Astrocyte (in vitro differentiated cells and primary cell): ENCODE results near the gene FLT1. TPM values are rescaled to one million over a fixed set of nuclear protein-coding genes. Genes with fewer than 3 reads are reported as not detected.

ENCODE experiments used
- DNase-seq: peaks from one replicate; pipeline ENCODE4 v3.0.0-alpha.2; 2010; ENCODE audit warnings: low read depth
- FAIRE-seq: peaks from 2 replicates; lab custom pipeline; 2011; peaks lifted over from hg19 to GRCh38; lab: Jason Lieb, UNC
- H2AFZ ChIP-seq: 2 replicates; pipeline ENCODE4 v1.6.0; 2012; ENCODE audit warnings: low read depth, low read length, inconsistent platforms
- H3K27ac ChIP-seq: 2 replicates; pipeline ENCODE4 v1.5.1; 2011; ENCODE audit warnings: low read depth, low read length, inconsistent platforms
- H3K27me3 ChIP-seq: 2 replicates; pipeline ENCODE4 v1.6.0; 2011; ENCODE audit warnings: low read length, inconsistent platforms; ENCODE audit not compliant: insufficient read depth
- H3K36me3 ChIP-seq: 2 replicates; pipeline ENCODE4 v1.5.1; 2011; ENCODE audit warnings: low read length, inconsistent platforms; ENCODE audit not compliant: insufficient read depth
- H3K4me1 ChIP-seq: 2 replicates; pipeline ENCODE4 v1.5.1; 2011; ENCODE audit warnings: low read length, inconsistent platforms; ENCODE audit not compliant: insufficient read depth
- H3K4me2 ChIP-seq: 2 replicates; pipeline ENCODE4 v1.6.0; 2012; ENCODE audit warnings: low read length, inconsistent platforms
- H3K4me3 ChIP-seq: 2 replicates; pipeline ENCODE4 v1.5.1; 2011; ENCODE audit warnings: low read depth, mild to moderate bottlenecking, low read length, inconsistent platforms; ENCODE audit not compliant: insufficient read depth
- H3K79me2 ChIP-seq: 2 replicates; pipeline ENCODE4 v1.6.0; 2012; ENCODE audit warnings: mild to moderate bottlenecking, low read length, inconsistent platforms; ENCODE audit not compliant: insufficient read depth
- H3K9ac ChIP-seq: 2 replicates; pipeline ENCODE4 v1.6.0; 2012; ENCODE audit warnings: mild to moderate bottlenecking, low read length, inconsistent platforms
- H3K9me3 ChIP-seq: 2 replicates; pipeline ENCODE4 v1.5.1; 2012; ENCODE audit warnings: low read depth, mild to moderate bottlenecking, low read length, inconsistent platforms; ENCODE audit not compliant: insufficient read depth
- H4K20me1 ChIP-seq: 2 replicates; pipeline ENCODE4 v1.6.0; 2012; ENCODE audit warnings: low read length, inconsistent platforms; ENCODE audit not compliant: insufficient read depth
- H3K27ac Mint-ChIP-seq: one replicate; pipeline ENCODE4 v1.8.0; 2021; ENCODE audit warnings: mild to moderate bottlenecking, mixed read lengths; ENCODE audit not compliant: unreplicated experiment
- H3K27me3 Mint-ChIP-seq: one replicate; pipeline ENCODE4 v1.8.0; 2021; ENCODE audit warnings: low read depth, mixed read lengths; ENCODE audit not compliant: unreplicated experiment
- H3K36me3 Mint-ChIP-seq: one replicate; pipeline ENCODE4 v1.8.0; 2021; ENCODE audit warnings: low read depth, mixed read lengths; ENCODE audit not compliant: unreplicated experiment
- H3K4me1 Mint-ChIP-seq: one replicate; pipeline ENCODE4 v1.8.0; 2021; ENCODE audit warnings: low read depth, mixed read lengths; ENCODE audit not compliant: unreplicated experiment
- H3K4me3 Mint-ChIP-seq: one replicate; pipeline ENCODE4 v1.8.0; 2021; ENCODE audit warnings: mild to moderate bottlenecking, moderate library complexity, mixed read lengths; ENCODE audit not compliant: unreplicated experiment
- H3K9me3 Mint-ChIP-seq: one replicate; pipeline ENCODE4 v1.8.0; 2021; ENCODE audit warnings: mild to moderate bottlenecking, mixed read lengths; ENCODE audit not compliant: unreplicated experiment
- EZH2 ChIP-seq: IDR thresholded peaks from 2 replicates; pipeline ENCODE4 v1.6.1; 2012; ENCODE audit warnings: mild to moderate bottlenecking, low read length, inconsistent platforms; ENCODE audit not compliant: insufficient read depth
- total RNA-seq: library from RNA; stranded (reverse); gene quantifications from 2 replicates; pipeline ENCODE4 v1.2.1, GENCODE V29; 2021
- TF ChIP-seq, protein P1 (sequence below): IDR thresholded peaks from 2 replicates; pipeline ENCODE4 v1.5.1; 2011; ENCODE audit warnings: low read depth, mild to moderate bottlenecking, inconsistent platforms, low read length, moderate library complexity; ENCODE audit not compliant: insufficient read depth

Gene FLT1
- total RNA-seq, 1 donor from 2014 or later: 7.3 TPM

DNA sequence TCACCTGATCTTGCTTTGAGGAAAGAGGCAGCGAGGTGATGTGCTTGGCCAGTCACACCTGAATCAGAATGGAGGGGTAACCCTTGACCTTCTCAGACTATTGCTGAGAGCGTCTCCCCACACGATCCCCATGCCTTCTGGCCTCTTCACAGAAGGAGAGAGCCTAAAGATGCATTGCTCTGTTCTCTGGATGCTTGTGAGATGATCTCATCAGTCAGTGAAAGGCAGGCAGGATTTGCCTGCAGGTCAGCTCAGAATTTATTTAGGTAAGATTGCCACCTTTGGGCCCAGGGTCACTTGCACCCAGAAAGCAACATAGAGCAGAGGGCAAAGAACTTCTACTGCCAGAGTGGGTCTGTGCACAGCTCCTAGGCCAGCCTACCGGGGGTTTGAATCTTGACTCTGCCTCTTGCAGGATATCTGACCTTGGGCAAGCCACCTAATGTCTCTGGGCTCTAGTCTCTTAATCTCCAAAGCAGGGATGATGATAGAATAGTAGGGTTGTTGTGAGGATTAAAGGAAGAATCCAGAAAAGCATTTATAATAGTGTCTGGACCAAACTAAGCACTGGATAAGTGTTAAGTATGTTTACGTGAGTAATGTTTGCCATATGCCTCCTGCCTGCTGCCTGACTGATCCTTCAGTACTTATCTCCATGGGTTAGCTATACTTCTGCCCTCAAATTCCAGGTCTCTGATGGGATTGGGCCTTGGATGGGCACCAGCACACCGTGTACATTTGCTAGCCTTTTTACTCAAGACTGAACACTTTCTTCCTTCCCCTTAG lies 8.4 kb upstream of the FLT1 start:
- H3K4me1 Mint-ChIP-seq: peaks cover 15% of the 10 kb centered on the region
- peaks cover 1% of the 10 kb centered on the region for H3K9me3 Mint-ChIP-seq
- Histone ChIP-seq H3K27ac (no peak overlapping the region), H2AFZ (no peak overlapping the region), H3K4me1 (no peaks in the 10 kb centered on the region), H3K36me3 (no peaks in the 10 kb centered on the region), H3K4me2 (no peak overlapping the region), H3K9ac (no peak overlapping the region), H3K79me2 (no peaks in the 10 kb centered on the region), H3K27me3 (no peaks in the 10 kb centered on the region), H3K4me3 (no peak overlapping the region), H4K20me1 (no peaks in the 10 kb centered on the region), H3K9me3 (no peaks in the 10 kb centered on the region)
- H3K36me3 Mint-ChIP-seq: no peaks in the 10 kb centered on the region
- no peak overlapping the region for H3K4me3 Mint-ChIP-seq
- TF ChIP-seq, protein P1, sequence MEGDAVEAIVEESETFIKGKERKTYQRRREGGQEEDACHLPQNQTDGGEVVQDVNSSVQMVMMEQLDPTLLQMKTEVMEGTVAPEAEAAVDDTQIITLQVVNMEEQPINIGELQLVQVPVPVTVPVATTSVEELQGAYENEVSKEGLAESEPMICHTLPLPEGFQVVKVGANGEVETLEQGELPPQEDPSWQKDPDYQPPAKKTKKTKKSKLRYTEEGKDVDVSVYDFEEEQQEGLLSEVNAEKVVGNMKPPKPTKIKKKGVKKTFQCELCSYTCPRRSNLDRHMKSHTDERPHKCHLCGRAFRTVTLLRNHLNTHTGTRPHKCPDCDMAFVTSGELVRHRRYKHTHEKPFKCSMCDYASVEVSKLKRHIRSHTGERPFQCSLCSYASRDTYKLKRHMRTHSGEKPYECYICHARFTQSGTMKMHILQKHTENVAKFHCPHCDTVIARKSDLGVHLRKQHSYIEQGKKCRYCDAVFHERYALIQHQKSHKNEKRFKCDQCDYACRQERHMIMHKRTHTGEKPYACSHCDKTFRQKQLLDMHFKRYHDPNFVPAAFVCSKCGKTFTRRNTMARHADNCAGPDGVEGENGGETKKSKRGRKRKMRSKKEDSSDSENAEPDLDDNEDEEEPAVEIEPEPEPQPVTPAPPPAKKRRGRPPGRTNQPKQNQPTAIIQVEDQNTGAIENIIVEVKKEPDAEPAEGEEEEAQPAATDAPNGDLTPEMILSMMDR: no peak
- TF ChIP-seq EZH2: no peak
- no peak overlapping the region for H3K27ac Mint-ChIP-seq
- FAIRE-seq: no peak
- peaks cover 3% of the 10 kb centered on the region for H3K27me3 Mint-ChIP-seq
- DNase-seq: no peak

DNA sequence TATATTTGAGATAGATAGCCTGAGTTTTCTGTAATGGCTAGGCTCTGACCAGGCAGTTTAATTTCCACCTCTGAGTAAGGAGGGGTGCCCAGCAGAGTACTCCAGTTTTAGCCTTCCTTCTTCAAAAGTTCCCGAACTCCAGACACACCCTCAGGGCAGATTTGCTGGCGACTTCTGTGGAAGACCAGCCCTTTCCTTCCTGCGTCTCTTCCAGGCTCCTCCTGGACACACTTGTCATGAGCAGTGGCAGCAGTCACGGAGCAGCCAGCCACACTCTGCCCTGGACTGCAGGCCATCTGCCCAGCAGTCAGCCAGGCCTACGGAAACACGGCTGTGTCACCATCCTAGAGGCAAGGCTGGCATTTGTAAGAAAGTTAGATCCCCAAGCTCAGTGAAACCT lies 6.6 kb upstream of the FLT1 start:
- no peak for FAIRE-seq
- peaks cover 12% of the 10 kb centered on the region for H3K27me3 ChIP-seq
- H3K79me2 ChIP-seq: no peaks in the 10 kb centered on the region
- no peak for TF ChIP-seq EZH2
- TF ChIP-seq, protein P1: no peak
- no peak overlapping the region for H3K4me2 ChIP-seq
- Mint-ChIP-seq H3K36me3 (no peaks in the 10 kb centered on the region), H3K4me3 (no peak overlapping the region), H3K27me3 (peaks cover 13% of the 10 kb centered on the region), H3K4me1 (peaks cover 15% of the 10 kb centered on the region), H3K9me3 (peaks cover 1% of the 10 kb centered on the region), H3K27ac (no peak overlapping the region)
- no peak overlapping the region for H3K4me3 ChIP-seq
- no peaks in the 10 kb centered on the region for H3K4me1 ChIP-seq
- DNase-seq: no peak
- H3K27ac ChIP-seq: no peak overlapping the region
- H2AFZ ChIP-seq: no peak overlapping the region
- no peaks in the 10 kb centered on the region for H4K20me1 ChIP-seq
- H3K36me3 ChIP-seq: no peaks in the 10 kb centered on the region
- no peak overlapping the region for H3K9ac ChIP-seq
- no peaks in the 10 kb centered on the region for H3K9me3 ChIP-seq

DNA sequence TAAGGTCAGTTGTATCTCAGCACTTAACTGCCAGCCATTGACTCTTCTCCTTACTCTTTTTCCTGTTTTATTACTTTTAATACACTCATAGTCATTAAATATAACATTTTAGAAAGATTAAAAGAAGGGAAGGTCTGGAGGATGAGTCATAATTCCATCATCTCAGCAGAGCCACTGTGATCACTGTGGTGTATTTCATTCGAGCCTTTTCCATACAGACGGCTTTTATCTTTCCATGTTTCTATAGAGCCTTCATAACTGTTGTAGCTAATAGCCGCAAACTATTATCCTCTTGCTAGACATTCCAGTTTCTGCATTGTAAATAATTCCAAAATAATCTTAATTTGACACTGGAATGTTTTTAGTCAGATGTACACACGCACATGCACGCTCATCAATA lies 4.7 kb upstream of the FLT1 start:
- no peak overlapping the region for H3K9ac ChIP-seq
- no peak overlapping the region for H3K4me2 ChIP-seq
- Mint-ChIP-seq H3K27me3 (peaks cover 25% of the 10 kb centered on the region), H3K36me3 (no peaks in the 10 kb centered on the region), H3K4me1 (peaks cover 11% of the 10 kb centered on the region), H3K9me3 (peaks cover 1% of the 10 kb centered on the region), H3K27ac (no peak overlapping the region), H3K4me3 (no peak overlapping the region)
- DNase-seq (no peak), FAIRE-seq (no peak)
- peaks cover 1% of the 10 kb centered on the region for H3K4me1 ChIP-seq
- no peak overlapping the region for H3K27ac ChIP-seq
- no peak overlapping the region for H2AFZ ChIP-seq
- peaks cover 28% of the 10 kb centered on the region for H3K27me3 ChIP-seq
- TF ChIP-seq, protein P1: no peak
- TF ChIP-seq EZH2: no peak
- no peaks in the 10 kb centered on the region for H3K36me3 ChIP-seq
- no peaks in the 10 kb centered on the region for H3K9me3 ChIP-seq
- H3K79me2 ChIP-seq: no peaks in the 10 kb centered on the region
- H4K20me1 ChIP-seq: no peaks in the 10 kb centered on the region
- no peak overlapping the region for H3K4me3 ChIP-seq
